T1000 (cell line): Measurements from ENCODE around the gene ZC3H7B.
"Not testable (repeated sequence)": the region's sequence is repeated elsewhere in the genome, so short reads cannot be mapped to it uniquely, and the experiment has no call there.

Source experiments
- DNase-seq: peaks from one replicate; lab custom pipeline; 2025; ENCODE audit warnings: mixed read lengths; lab: John Stamatoyannopoulos, UW

Gene ZC3H7B, protein sequence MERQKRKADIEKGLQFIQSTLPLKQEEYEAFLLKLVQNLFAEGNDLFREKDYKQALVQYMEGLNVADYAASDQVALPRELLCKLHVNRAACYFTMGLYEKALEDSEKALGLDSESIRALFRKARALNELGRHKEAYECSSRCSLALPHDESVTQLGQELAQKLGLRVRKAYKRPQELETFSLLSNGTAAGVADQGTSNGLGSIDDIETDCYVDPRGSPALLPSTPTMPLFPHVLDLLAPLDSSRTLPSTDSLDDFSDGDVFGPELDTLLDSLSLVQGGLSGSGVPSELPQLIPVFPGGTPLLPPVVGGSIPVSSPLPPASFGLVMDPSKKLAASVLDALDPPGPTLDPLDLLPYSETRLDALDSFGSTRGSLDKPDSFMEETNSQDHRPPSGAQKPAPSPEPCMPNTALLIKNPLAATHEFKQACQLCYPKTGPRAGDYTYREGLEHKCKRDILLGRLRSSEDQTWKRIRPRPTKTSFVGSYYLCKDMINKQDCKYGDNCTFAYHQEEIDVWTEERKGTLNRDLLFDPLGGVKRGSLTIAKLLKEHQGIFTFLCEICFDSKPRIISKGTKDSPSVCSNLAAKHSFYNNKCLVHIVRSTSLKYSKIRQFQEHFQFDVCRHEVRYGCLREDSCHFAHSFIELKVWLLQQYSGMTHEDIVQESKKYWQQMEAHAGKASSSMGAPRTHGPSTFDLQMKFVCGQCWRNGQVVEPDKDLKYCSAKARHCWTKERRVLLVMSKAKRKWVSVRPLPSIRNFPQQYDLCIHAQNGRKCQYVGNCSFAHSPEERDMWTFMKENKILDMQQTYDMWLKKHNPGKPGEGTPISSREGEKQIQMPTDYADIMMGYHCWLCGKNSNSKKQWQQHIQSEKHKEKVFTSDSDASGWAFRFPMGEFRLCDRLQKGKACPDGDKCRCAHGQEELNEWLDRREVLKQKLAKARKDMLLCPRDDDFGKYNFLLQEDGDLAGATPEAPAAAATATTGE

DNA sequence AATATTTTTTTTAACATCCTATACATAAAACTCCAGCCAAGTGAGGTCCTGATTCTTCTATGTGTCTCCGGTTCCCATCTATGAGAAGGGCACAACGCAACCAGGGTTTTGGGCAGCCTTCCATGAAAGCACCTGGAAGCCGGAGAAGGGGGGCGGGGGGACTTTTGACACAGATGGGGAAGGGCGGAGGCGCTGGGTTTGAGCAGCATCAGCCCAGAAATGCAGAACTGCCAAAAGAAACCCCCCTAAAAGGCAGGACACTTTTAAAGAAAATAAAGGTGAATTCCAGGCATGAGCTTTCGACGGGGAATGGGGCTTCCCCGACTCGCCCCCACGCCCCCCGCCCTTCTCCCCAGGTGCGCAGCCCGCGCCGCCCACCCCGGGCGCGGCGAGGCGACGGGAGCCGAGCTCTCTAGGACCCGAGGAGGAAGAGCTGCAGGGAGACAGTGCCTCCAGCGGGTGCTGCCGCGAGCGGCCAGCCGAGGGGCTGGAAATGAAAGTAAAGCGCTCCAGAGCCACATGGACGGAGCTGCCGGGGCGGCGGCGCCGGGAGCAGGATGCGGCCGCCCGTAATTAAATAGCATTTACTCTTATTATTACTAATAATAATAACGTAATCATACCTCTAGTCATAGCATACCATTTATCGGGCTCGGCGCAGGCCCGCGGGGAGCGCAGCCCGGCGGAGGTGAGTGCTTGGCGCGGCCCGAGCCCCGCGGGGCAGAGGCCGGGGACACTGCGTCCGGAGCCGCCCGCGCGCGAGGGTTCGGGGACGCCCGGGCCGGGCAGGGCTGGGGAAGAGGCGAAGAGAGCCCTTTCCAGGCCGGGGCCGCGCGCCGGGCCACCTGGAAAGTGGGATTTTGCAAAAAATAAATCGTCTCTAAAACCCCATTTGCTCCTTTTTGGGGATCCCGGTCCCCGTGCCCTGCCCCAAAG lies at the start of gene ZC3H7B:
Gene ZC3H7B, plus strand, starts transcription at position 441 of the 936 bp plus-strand sequence. CDS start 19,136 bp downstream, outside the sequence.
- DNase-seq: no peak

DNA sequence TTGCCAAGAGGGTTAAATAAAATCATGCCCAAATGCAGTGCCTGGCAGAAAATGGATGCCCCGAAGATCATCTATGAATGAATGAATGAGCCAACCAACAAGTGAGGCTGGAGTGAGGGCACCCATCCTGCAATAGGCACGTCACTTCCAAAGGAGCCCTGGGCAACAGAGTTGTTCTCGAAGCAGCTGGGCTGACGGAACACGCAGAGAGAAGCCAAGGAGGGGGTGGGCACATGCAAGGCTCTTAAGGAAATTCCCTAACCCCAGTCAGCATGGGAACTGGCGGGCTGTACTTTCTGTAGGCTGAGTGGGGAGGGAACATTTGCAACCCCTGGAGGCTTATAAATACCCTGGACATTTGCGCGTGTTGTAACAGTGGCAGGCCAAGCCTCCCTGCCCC lies 49.0 kb upstream of the ZC3H7B start:
- no peak for DNase-seq

DNA sequence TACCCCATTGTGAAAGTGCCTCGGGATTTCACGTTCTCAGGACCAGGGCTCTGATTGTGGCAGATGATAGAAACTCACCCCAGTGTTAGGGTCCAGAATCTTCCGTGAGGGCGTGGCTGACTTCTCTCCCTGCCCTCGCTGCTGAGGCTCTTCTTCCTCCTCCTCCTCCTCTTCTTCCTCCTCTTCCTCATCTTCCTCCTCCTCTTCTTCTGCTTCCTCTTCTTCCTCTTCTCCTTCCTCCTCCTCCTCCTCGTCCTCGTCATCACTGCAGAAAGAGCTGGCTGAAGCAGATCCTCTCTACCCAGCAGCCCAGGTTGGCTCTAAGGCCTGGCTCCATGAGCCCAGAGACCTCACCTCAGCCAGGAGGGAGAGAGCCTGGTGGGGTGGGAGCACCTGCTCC lies 47.1 kb upstream of the ZC3H7B start:
- no peak for DNase-seq

DNA sequence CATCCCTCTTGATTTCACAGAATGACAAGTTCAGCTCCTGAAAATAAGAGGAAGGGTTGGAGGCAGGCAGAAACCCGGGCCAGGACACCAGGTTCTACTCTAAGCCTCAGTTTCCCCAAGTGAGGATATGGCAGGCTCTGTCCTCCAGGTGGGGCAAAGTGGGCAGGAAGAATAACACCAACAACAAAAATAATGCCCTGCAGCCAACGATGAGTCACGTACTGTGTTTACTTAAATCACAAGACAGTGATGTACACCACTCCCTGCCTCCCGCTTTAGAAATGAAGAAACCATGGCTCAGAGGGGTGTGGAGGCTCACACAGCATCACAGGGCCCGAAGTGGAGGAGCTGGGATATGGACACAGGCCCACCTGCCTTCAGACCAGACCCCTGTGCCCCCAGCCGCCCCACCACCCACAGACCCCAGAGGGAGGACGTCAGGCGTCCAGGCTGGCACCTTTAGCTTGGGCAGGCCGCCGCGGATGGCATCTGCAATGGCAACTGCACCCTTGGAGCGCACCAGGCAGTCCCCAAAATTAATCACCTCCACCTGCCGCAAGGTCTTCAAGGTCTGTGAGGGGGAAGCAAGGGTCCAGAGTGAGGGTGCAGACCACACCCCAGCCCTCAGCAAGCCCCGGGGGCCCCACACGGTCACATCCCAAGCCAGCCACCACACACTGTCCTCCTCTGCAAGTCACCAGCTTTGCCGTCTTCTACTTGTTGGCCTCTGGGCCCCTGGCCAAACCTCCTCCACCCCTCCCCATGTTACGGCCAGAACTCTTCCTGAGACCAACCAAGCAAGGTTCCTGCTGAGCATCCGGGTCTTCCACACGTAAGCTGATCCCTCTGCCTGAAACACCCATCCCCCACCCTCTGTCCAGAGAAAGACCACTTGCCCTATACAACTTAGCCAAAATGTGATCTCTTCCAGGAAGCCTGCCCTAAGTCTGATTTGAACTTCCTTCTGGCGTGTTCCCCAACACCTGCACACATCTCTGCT lies 44.8 kb upstream of the ZC3H7B start:
- DNase-seq: peak; percentile 52

DNA sequence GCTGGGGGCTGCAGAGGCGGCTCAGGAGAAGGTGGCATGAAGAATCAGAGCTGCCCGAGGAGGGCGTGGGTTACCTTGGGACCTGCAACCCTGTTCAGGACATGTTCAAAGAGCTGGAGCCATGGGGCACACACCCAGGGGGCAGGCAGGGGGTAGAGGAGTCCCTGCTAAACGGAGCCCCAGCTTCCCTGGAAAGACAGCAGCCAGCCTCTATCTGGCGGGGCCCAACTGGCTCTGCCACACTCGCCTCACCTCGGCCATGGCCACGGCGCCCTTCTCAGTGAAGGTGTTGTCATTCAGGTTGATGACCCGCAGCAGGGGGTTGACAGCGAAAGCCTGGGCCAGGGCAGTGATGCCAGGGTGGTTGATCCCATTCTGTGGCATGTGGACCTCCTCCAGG lies 43.6 kb upstream of the ZC3H7B start:
- DNase-seq: no peak

DNA sequence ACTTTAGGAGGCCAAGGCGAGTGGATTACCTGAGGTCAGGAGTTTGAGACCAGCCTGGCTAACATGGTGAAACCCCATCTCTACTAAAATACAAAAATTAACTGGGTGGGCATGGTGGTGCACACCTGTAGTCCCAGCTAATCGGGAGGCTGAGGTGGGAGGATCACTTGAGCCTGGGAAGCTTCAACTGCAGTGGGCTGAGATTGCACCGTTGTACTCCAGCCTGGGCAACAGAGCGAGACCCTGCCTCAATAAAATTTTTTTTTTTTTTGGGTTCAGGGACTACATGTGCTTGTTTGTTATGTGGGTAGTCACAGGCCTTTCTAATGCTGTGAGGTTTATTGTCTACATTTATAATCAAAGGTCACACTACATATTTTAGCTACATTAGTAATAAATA lies 41.6 kb upstream of the ZC3H7B start:
- DNase-seq: not testable (repeated sequence)

DNA sequence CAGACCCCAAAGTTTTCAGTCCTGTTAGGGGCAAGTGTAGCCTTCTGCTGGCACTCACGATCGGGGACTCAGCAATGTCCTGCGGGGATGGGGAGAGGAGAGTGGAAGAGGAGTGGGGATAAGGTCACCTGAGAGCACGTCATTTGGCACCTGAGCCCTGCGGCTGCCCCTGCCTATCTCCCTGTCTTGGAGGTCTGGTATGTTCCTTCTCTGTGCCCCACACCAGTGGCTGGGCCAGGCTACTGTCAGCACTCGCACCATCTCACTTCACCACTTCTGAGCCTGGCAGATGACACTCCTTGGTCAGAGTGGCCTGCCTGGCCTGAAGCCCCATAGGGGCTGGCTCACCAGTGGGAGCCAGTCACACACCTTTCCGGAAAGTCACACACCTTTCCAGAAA lies 40.5 kb upstream of the ZC3H7B start:
- DNase-seq: no peak

DNA sequence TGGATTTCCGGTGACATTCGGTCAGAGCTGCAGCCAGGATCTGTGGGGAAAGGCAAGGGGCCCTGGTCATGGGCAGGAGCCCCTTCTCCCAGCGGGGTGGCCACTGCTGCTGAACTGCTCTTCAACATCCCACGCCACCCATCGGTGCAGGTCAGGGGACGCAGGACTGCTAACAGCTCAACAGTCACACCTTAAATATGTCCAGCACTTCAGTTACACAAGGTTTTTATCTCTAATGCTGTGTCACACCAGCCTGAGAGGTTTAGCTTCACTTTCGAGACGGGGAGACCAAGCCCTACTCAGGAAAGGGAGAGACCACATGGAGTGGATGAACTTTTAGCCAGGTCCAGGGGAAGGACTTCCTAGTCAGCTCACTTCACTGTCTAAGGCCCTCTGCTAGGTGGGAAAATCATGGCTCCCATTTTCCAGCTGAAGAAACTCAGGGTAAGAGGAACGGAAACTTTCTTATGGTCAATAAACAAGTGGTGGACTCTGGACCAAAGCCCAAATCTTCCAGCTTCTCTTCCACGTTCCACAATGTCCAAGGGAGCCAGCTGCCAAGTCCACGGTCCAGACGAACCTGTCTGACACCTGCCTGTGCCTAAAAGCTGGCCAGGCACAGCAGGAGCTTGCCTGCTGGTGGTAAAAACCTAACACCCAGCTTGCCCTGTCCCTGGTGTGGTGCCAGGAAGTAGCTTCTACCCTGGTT lies 39.6 kb upstream of the ZC3H7B start:
- no peak for DNase-seq

DNA sequence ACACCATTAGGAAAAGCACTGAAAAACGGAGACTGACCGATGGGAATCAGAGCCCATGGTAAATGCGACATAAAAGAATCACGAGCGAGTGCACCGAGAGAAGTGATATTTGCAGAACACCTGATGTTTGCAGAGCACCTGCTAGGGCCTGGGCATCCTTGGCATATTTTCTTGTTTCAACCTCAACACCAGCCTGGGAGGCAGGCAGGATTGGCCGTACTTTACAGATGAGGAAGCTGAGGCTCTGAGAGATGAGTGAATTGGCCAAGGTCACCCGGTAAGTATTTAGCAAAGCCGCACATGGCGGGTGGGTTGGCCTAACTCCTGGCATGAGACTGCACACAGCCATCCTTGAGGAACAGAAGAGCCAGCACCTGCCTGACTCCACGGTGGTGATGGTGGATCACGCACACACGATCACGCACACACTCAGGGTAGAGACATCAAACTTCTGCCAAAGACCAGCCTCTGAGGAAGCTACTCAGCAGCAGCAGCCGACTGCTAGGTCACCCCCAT lies 39.0 kb upstream of the ZC3H7B start:
- DNase-seq: no peak

DNA sequence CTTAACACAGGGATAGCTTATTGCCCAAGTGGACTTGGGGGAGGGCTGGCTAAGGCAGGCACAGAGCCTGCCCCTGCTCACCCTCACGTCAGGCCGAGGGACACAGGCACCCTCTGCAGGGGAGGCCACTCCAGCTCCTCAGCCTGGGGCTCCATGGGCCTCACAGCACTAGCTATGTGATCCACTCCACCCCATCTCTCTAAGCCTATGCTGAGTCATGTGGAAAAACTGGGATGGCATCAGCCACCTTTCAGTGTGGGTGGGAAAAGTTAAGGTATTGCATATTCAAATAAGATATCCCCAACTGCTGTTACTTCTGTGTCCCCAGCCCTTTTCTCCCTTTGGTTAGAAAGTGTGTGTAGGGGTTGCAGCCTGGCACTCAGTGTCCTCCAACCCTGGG lies 37.6 kb upstream of the ZC3H7B start:
- no peak for DNase-seq

DNA sequence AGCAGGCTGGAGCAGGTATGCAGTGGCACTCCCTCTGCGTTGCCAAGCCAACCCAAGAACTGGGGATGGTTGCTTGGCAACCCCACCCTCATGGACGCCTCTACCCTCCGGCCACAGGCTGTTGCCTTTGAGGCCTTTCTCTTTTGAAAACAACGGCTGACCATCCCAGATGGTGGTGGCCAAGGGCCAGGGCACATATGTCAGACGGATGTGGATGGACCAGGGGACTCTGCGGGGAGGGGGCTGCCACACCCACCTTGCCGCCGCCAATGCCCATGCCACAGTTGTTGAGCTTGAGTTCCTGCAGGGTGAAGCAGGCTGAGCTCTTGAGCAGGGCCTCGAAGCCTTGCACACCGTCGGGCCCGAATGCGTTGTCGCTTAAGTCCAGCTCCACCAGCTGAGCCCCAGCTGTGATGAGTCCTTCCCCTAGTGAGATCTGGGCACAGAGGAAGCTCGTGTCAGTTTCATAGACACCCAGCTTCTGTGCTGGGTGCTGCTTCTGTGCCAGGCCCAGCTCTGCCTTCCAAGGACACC lies 36.9 kb upstream of the ZC3H7B start:
- no peak for DNase-seq

DNA sequence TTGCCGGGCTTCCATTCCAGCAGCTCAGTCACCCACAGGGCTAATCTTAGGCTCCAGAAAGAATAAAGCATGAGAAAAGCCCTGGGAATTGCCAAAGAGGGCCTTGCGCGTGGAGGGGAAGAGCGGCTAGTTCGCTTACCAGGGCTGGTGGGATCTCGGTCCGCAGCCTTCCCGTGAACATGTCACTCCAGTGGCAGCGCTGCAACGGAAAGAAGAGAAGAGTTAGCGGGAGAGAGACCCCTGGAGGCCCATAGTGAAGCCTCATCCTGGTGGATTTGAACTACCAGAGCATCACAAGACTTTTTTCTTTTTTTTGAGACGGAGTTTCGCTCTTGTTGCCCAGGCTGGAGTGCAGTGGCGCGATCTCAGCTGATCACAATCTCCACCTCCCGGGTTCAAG lies 33.4 kb upstream of the ZC3H7B start:
- no peak for DNase-seq

DNA sequence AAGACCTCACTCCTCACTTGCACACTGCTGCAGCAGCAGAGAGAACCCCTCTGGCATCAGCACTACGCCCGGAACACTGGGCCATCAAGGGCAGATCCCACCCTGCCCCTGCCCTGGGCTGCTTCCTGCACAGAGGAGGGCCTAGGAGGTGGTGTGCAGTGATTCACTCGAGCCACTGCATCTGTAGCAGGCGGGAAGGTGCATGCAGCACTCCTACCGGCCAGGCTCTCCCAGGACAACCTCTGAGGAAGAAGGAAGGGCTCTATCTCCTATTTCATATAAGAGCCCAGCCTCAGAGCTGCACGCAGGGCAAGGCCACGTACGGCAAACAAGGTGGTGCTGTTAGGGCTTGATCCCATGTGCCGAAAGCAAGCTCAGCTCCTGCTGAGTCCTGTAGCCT lies 29.5 kb upstream of the ZC3H7B start:
- no peak for DNase-seq

DNA sequence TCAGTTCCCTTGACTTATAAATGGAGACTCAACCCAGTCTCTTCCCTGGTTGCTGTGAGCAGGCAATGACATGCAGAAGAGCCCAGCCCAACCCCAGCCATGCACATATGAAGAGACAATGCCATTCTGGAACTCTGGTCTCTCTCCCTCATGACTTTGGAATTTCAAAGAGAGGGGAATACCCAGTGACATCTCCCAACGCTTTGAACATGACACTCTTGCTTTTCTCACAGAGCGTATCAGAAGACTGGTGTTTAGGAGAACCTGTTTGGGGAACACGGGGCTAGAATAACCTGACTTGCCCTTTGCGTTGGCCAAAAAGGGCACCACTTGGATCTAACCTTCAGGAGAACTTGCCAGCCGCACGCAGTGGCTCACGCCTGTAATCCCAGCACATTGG lies 28.2 kb upstream of the ZC3H7B start:
- DNase-seq: no peak

DNA sequence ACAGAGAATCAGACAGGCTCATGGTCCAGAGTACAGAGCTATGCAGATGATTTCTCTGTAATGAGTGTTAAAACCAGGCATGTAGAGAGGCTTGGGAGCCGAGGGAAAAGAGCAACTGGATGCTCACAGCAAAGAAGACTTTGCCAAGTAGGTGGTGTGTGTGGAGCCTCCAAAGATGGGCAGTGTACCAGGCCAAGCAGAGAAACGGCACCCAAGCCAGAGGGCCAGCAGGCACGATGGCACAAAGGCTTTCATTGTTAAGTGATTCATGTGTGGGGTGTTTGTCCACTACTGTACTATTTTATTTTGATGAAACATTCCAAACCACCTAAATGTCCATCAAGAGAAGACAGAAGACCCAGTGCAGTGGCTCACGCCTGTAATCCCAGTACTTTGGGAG lies 26.5 kb upstream of the ZC3H7B start:
- no peak for DNase-seq

DNA sequence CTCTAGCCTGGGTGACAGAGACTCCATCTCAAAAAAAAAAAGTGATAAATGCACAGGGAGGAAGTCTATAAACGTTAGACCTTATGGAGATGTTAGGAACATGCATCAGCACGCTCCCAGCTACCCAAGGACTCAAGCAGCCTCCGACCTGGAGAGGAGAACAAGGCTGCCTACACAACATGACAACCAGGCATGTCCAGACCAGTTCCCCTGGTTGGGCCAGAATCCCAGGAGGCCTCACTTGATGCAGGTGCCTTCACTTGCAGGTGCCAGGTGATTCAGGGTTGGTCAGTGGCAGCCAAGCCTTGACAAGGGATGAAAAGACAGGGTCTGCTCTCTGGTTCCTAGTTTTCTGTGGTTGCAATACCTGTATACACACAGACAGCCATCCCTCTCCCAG lies 21.3 kb upstream of the ZC3H7B start:
- no peak for DNase-seq

DNA sequence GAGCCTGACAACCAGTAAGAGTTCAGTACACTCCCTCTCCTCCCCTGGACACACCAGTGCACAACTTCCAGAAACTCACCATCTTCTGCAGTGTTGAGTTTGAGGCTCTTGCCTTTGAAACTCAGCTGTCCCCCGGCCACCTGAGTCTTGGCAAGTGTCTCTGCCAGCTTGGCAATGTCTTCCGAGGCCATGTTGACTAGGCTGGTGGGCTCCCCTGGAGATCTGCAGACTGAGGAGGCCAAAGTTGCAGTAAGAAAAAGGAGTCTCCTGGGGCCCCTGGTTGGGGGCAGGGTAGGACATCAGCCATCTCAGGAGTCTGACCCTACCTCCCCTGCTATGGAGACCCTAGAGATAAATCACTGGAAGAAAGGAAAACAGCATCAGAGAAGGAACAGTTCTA lies 20.5 kb upstream of the ZC3H7B start:
- no peak for DNase-seq

DNA sequence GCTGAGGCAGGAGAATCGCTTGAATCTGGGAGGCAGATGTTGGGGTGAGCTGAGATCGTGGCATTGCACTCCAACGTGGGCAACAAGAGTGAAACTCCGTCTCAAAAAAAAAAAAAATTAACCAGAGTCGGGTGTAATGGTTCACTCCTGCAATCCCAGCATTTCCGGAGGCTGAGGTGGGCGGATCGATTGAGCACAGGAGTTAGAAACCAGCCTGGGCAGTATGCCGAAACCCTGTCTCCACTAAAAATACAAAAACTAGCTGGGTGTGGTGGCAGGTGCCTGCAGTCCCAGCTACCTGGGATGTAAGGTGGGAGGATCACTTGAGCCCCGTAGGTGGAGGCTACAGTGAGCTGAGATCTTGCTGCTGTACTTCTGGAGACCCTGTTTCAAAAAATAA lies 16.9 kb upstream of the ZC3H7B start:
- DNase-seq: no peak

DNA sequence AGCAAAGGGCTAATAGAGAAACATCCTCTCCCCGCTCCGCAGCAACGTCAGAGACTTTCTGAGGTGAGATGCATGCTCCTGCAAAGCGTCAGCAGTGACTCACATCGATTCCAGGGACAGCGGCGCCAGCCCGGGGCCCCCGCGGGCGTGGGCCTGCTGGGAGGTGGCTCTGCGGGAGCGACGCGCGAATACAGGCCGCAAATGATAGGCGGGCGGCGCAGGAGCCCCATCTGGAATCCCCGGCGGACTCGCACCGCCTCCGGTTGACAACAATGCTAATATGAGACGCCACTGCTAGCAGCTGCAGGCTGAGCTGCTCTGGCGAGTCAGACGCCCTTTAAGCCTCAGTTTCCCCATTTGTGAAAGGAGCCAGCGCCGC lies 15.9 kb upstream of the ZC3H7B start:
- peak; percentile 75 for DNase-seq
